Keratinocyte (primary cell): ENCODE measurements around the gene MARCHF10. TPM values are rescaled to one million over a fixed set of nuclear protein-coding genes. Genes with fewer than 3 reads are reported as not detected.

Experiments used
- DNase-seq: peaks from one replicate; pipeline ENCODE4 v3.0.0-alpha.2; 2011; ENCODE audit warnings: low read depth, missing footprints, low spot score
- FAIRE-seq: peaks from 2 replicates; lab custom pipeline; 2011; peaks lifted over from hg19 to GRCh38; lab: Jason Lieb, UNC
- H2AFZ ChIP-seq: 2 replicates; pipeline ENCODE4 v1.6.0; 2012; ENCODE audit warnings: low read length, control low read depth, inconsistent platforms; ENCODE audit not compliant: control insufficient read depth
- H3K27ac ChIP-seq: 2 replicates; pipeline ENCODE4 v1.5.1; 2011; ENCODE audit warnings: low read length; ENCODE audit not compliant: control insufficient read depth, insufficient read depth
- H3K27me3 ChIP-seq: 3 replicates; pipeline ENCODE4 v1.6.0; 2011; ENCODE audit warnings: low read length; ENCODE audit not compliant: control insufficient read depth, insufficient read depth; ENCODE audit errors: extremely low read depth
- H3K36me3 ChIP-seq, 2 experiments: 2 replicates in 1 of 2; 3 replicates in 1 of 2; pipeline ENCODE4 v1.5.1; 2011; ENCODE audit warnings: low read length in 2 of 2, mild to moderate bottlenecking in 1 of 2; ENCODE audit not compliant: control insufficient read depth in 2 of 2, insufficient read depth in 2 of 2; ENCODE audit errors: extremely low read depth in 1 of 2
- H3K4me1 ChIP-seq: 3 replicates; pipeline ENCODE4 v1.5.1; 2011; ENCODE audit warnings: low read length; ENCODE audit not compliant: control insufficient read depth, insufficient read depth; ENCODE audit errors: extremely low read depth
- H3K4me2 ChIP-seq: 3 replicates; pipeline ENCODE4 v1.6.0; 2011; ENCODE audit warnings: low read depth, low read length; ENCODE audit not compliant: control insufficient read depth, insufficient read depth; ENCODE audit errors: extremely low read depth
- H3K4me3 ChIP-seq, 3 experiments: fragments of 200-600 bp in 1 of 3; sonication (generic) in 1 of 3; 2 replicates in 2 of 3; 3 replicates in 1 of 3; pipeline ENCODE4 v1.5.1; 2011 to 2016; ENCODE audit warnings: low read length in 3 of 3, mild to moderate bottlenecking in 3 of 3, control low read depth in 2 of 3, inconsistent platforms in 1 of 3, low read depth in 1 of 3, mixed read lengths in 1 of 3, mixed run types in 1 of 3, moderate library complexity in 1 of 3; ENCODE audit not compliant: control insufficient read depth in 2 of 3, insufficient read depth in 2 of 3; ENCODE audit errors: extremely low read depth in 1 of 3
- H3K79me2 ChIP-seq: 2 replicates; pipeline ENCODE4 v1.6.0; 2012; ENCODE audit warnings: low read length; ENCODE audit not compliant: control insufficient read depth, insufficient read depth
- H3K9ac ChIP-seq: 3 replicates; pipeline ENCODE4 v1.6.0; 2011; ENCODE audit warnings: low read length; ENCODE audit not compliant: control insufficient read depth, insufficient read depth; ENCODE audit errors: extremely low read depth
- H3K9me1 ChIP-seq: 3 replicates; pipeline ENCODE4 v1.6.0; 2011; ENCODE audit warnings: low read length; ENCODE audit not compliant: control insufficient read depth, insufficient read depth; ENCODE audit errors: extremely low read depth
- H3K9me3 ChIP-seq: 2 replicates; pipeline ENCODE4 v1.5.1; 2012; ENCODE audit warnings: low read depth, low read length; ENCODE audit not compliant: control insufficient read depth
- H4K20me1 ChIP-seq: 3 replicates; pipeline ENCODE4 v1.6.0; 2011; ENCODE audit warnings: low read length; ENCODE audit not compliant: control insufficient read depth, insufficient read depth; ENCODE audit errors: extremely low read depth
- CTCF ChIP-seq, 3 experiments: IDR thresholded peaks in 1 of 3; conservative IDR thresholded peaks in 1 of 3; optimal IDR thresholded peaks in 1 of 3; 2 replicates in 2 of 3; 3 replicates in 1 of 3; pipeline versions ENCODE3 to v1.5.1; 2011; ENCODE audit warnings: low read length in 3 of 3, mild to moderate bottlenecking in 3 of 3, moderate library complexity in 2 of 3, control low read depth in 1 of 3, inconsistent platforms in 1 of 3; ENCODE audit not compliant: insufficient read depth in 2 of 3; ENCODE audit errors: extremely low read depth in 1 of 3
- EZH2 ChIP-seq: IDR thresholded peaks from one replicate; pipeline ENCODE4 v1.6.1; 2012; ENCODE audit warnings: inconsistent platforms, mild to moderate bottlenecking, low read length, moderate library complexity
- dilution Hi-C: fragments of 300-500 bp; cut with MboI; formaldehyde crosslinking; loops from one replicate; pipeline ENCODE4 v1.7.0; 2020; ENCODE audit warnings: low sequenced_read_pairs; ENCODE audit not compliant: extremely low pct_ligation_motif_present
- polyA plus RNA-seq, 5 experiments: library from polyadenylated mRNA; depleted of rRNA in 3 of 5; stranded (reverse) in 3 of 5; stranded (forward) in 1 of 5; unstranded in 1 of 5; fragments of >200 nt; gene quantifications; 1 replicate in 1 of 5; 2 replicates in 3 of 5; 3 replicates in 1 of 5; pipeline versions ENCODE4 v1.2.1 to v1.2.3, GENCODE V29; 2011 to 2012; ENCODE audit warnings: missing spikeins in 2 of 5, low read depth in 1 of 5, low replicate concordance in 1 of 5

MARCHF10 gene
- polyA plus RNA-seq, 1 donor (not counting 4 experiments of a cell fraction or from before 2014, with no cell fraction given), result not detected

- FAIRE-seq (no peak), DNase-seq (no peak)
- Histone ChIP-seq H3K79me2 (no peaks in the 10 kb centered on the region), H3K4me1 (peaks cover 8% of the 10 kb centered on the region), H3K36me3 (no peaks in the 10 kb centered on the region), H3K27me3 (no peaks in the 10 kb centered on the region), H3K9ac (no peak overlapping the region), H4K20me1 (no peaks in the 10 kb centered on the region), H2AFZ (no peak overlapping the region), H3K9me1 (no peaks in the 10 kb centered on the region), H3K27ac (no peak overlapping the region), H3K9me3 (no peaks in the 10 kb centered on the region), H3K4me2 (no peak overlapping the region), H3K4me3 (no peak overlapping the region)
- TF ChIP-seq EZH2 (no peak), CTCF (optimal IDR thresholded peaks at IDR 0.05 in 1 of 3, IDR thresholded peaks at IDR 0.05 in 1 of 3, conservative IDR thresholded peaks at IDR 0.05 in 1 of 3; ENCODE audit: extremely low read depth in 1 of 3, insufficient read depth in 2 of 3, low read length in 3 of 3) (no peak)
- dilution Hi-C loops, result no loop called here
These were observed 62.3 kb downstream of the MARCHF10 start for GRCh38 chr17:62745806-62746205.

DNA sequence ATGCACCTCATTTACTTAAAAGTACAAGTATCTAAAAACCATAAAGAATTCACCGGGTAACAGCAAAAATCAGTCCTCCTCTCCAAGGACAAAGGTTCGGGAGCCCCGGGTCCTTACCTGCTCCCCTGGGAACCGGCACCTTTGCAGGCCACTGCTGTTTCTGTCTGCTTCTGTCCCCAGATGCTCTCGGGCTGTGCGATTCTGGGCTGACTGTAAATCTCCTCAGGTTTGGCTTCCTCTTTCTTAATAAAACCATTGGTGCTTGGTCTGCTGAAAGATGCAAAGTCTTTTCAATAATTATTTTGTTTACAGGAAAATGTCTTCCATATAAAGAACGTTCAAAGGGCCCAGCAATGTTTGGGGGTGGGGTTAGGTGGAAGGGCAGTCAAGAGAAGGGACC, 63.9 kb downstream of the MARCHF10 start:
- peaks cover 2% of the 10 kb centered on the region for H3K4me1 ChIP-seq
- dilution Hi-C loops, result no loop called here
- no peaks in the 10 kb centered on the region for H3K9me1 ChIP-seq
- H3K4me3 ChIP-seq, result no peak overlapping the region
- no peaks in the 10 kb centered on the region for H3K27me3 ChIP-seq
- FAIRE-seq (no peak), DNase-seq (no peak)
- no peaks in the 10 kb centered on the region for H4K20me1 ChIP-seq
- TF ChIP-seq CTCF (optimal IDR thresholded peaks at IDR 0.05 in 1 of 3, IDR thresholded peaks at IDR 0.05 in 1 of 3, conservative IDR thresholded peaks at IDR 0.05 in 1 of 3; ENCODE audit: extremely low read depth in 1 of 3, insufficient read depth in 2 of 3, low read length in 3 of 3), result no peak
- TF ChIP-seq EZH2, result no peak
- H3K4me2 ChIP-seq, result no peak overlapping the region
- no peaks in the 10 kb centered on the region for H3K79me2 ChIP-seq
- H3K36me3 ChIP-seq, result no peaks in the 10 kb centered on the region
- no peak overlapping the region for H3K27ac ChIP-seq
- no peak overlapping the region for H3K9ac ChIP-seq
- H2AFZ ChIP-seq, result no peak overlapping the region
- H3K9me3 ChIP-seq, result no peaks in the 10 kb centered on the region
